Measurements from ENCODE around the gene SERPINI1.

SERPINI1 gene

DNA sequence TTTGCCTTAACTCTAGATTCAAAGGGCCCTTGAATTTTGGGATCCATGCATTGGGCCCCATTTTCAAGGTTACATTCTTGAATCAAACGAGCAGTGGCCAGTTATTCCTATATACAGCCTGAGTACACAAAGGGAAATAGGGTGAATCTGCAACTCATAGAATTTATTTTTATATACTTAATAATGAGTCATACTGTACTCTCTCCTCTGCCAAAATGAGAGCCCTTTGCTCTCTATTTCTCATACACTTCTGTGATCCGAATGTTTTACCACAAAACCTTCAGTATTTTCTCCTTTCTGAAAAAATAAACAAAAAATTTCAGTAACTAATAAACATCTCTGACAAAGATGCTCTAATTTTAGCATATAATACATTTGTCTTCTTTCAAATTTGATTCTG, 116.7 kb downstream of the SERPINI1 start:
- DNase-seq: no peak

DNA sequence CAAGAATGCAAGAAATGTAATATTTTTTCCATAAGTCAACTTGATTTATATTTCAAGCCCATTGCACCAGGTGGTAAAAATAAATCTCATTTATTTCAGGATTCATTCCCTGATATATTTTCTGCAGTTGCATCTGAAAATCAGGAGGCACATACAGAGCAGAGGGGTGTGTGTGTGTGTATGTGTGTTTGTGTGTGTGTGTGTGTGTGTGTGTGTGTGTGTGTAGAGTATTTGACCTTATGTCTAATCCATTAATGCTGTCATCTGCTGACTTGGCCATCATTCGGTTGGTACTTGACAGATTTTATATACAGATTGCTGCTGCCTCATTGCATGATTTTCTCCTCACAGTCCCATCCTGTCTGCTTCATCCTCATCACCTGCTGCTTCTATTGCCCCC, 118.5 kb downstream of the SERPINI1 start:
- no peak for DNase-seq

GRCh38 chr3:167854846-167855245, 119.3 kb downstream of the SERPINI1 start:
- DNase-seq: no peak

GRCh38 chr3:167855306-167855705, 119.8 kb downstream of the SERPINI1 start:
- DNase-seq: no peak

DNA sequence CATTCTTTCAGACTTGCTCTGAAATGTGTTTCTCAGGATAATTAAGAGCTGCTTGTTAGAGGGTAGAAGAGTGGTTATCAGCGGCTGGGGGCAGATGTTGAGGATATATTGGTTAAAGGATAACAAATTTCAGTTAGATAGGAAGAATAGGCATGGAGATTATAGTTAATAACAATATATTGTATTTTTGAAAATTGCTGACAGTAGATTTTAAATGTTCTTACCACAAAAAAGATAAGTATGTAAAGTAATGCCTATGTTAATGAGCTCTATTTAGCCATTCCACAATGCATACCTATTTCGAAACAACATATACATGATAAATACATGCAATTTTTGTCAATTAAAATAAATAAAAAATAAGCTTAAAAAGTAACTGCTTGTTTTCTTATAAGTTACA, 123.3 kb downstream of the SERPINI1 start:
- no peak for DNase-seq

GRCh38 chr3:167859610-167860009, 124.1 kb downstream of the SERPINI1 start:
- DNase-seq: no peak

DNA sequence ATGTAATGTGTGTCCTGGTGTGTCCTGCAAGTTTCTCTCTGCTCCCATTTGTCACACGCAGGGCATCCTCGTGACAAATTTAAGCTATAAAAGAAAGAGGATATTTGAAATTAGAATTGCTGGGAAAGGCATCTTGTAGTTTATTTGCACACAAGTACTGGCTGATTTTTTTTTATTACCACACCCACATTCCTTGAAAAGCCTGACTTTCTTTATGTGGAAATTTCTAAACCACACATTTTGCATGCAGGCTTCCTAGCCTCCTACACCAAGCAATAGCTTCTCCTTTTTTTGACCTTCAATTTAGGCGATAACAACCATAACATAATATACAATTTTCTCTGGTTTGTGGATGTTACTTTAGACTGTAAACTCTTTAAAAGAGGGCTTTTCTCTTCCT, 126.1 kb downstream of the SERPINI1 start:
- DNase-seq: no peak

DNA sequence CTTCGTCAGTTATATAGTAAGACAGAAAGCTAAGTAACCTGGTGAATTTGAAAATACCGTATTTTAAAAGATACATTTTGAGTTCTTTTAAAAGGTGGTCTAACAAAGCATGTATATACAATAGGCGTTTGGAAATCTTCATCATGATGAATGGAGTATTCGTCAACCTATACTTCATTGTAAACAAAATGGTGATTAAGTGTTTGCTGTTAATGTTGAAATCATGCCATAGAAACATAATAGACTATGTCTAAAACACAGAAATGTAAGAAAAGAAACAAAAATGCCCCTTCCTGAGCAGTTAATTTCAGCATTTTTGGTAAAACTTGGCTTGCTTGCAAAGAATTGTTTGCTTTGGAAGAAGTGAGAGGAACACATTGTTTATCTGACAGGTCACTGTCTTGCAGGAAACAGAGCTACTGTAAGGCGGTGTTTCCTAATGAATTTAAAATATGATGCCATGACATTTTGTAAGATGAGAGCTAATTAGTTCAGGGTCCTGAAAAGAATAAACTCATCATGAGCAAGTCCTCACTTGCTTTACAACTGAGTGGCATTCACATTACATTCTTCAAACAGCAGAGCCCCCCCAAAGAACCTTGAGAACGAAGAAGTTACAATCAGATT, 126.7 kb downstream of the SERPINI1 start:
- no peak for DNase-seq

- no peak for DNase-seq
Measured at GRCh38 chr3:167863811-167864551, 128.5 kb downstream of the SERPINI1 start.

DNA sequence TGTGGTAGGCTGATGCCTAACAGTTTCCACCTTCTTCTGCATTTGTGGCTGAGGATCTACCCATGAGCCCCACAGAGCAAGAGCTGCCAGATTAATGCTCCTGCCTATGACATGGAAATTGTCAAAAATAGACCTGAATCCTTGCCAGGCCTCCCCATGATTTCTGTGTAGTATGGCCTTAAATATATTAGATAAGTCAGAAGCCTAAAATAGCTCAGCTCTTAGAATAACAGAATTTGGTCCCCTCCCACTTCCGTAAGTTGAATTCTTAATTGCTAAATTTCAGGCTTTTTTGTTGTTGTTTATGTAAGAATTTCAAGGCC, 129.0 kb downstream of the SERPINI1 start:
- no peak for DNase-seq

GRCh38 chr3:167866331-167866730, 130.8 kb downstream of the SERPINI1 start:
- no peak for DNase-seq

GRCh38 chr3:167867981-167868380, 132.5 kb downstream of the SERPINI1 start:
- DNase-seq: no peak

GRCh38 chr3:167870181-167870580, 134.7 kb downstream of the SERPINI1 start:
- no peak for DNase-seq

DNA sequence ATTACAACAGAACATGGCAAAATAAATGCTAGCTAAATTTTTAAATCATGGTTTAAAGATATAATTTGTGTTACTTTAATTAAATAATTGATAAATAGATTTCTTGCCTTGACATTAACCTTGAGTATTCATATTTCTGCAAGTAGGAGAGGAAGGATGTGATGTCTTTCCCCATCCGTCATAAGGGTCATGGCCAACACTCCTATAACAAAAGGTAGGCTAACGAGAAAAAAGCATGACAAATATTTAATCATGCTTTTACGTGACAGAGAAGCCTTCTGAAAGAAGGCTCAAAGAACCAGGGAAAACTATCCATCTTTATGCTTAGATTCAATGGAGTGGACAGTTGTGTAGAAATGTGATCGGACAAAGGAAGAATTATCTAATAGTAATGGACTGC, 135.2 kb downstream of the SERPINI1 start:
- DNase-seq: no peak

DNA sequence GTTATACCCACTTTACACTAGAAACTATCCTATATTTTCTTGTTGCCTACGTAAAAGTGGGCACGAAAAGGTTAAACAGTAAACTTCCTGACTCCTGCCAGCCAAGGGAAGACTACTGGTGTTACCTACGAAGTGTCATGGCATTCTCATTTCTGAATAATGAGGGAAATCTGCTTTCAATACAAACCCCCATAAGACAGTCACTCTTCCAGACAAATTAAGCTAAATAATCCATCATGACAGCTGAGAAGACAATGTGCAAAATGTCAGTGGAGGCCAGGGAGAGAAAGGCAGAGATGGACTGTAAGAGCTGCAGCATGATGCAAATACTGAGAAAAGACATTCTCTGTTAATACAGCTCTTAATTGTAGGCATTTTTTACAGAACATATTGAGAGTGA, 136.5 kb downstream of the SERPINI1 start:
- DNase-seq: no peak

GRCh38 chr3:167872941-167873340, 137.4 kb downstream of the SERPINI1 start:
- DNase-seq: no peak

DNA sequence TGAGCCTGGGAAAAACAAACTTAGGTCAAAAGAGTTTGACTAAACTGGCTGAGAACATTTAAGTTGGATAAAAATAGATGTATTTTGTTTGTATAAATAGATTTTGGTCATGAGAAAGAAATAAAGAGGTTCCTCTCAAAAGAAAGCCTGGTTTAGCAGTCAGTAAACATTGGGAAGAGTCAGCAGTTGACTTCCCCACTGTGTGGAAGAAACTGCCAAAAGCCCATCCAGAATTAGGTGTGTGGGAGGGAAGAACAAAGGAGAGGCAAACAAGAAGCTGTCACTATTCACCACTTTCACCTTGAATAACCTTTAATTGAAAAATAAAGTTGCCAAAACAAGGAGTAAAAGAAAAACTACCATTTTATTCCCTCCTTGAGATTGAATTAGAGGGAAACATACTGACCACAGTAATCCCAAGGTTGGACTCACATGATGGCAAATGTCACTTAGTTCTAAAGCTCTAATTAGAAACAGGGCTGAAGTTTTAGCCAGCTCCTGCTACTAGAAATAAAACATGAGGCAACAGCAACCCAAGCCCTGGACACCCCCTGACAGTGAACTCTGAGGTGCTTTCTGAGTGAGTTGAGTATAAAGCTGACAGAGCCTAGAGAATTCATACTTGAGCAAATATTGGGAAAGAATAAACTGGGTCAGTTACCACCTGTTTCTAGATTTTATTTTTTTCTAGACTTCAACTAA, 139.3 kb downstream of the SERPINI1 start:
- no peak for DNase-seq

All from activated CD4-positive, alpha-beta T cell treated with anti-CD3 and anti-CD28 coated beads, Interleukin-2, amount 50 U/mL, for 4 hours (primary cell).